GM21723 (cell line): ENCODE results near the gene SIPA1.

Experiments used
- ATAC-seq: cut with Tn5 transposase; IDR thresholded peaks from one replicate; pipeline ENCODE4 v1.9.1; 2021; ENCODE audit warnings: mild to moderate bottlenecking, moderate library complexity; ENCODE audit not compliant: unreplicated experiment

The SIPA1 gene

DNA sequence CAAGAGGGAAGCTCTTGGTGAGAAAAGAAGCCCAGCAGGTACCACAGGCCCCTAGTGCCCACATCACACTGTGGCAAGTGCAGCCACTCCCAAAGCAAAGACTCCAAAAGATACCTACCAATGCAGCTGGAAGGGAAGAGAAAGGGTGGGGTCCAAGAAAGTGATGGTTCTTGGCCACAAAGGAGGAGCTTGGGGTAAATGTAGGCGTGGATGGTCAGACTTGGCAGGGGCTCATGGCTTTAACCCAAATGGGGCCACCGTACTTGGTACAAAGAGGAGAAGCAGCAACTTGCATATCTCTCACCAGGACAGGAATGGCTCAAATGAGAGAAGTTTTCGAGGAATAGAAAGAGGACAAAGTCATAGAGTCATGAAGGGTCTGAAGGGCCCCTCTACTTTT is 28.7 kb upstream of the SIPA1 start:
- ATAC-seq: no peak

DNA sequence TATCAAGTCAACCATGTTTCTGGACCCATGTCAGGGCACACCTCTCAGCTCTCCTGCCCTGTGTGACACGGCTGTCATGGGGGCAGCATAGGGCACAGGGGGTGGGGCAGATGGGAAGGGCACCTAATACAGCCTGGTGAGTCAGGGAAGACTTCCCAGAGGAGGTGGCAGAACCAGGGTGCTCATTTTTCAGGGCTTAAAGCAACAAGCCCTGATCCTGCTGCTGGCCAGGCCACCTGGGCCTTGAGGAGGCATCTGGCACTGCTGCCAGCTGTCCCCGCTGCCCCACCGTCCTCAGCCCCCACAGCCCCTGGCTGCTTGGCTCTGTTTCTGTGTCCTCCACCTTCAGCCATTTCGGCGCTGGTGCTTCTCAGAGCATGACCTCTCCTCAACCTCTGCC is 28.2 kb upstream of the SIPA1 start:
- ATAC-seq: no peak

DNA sequence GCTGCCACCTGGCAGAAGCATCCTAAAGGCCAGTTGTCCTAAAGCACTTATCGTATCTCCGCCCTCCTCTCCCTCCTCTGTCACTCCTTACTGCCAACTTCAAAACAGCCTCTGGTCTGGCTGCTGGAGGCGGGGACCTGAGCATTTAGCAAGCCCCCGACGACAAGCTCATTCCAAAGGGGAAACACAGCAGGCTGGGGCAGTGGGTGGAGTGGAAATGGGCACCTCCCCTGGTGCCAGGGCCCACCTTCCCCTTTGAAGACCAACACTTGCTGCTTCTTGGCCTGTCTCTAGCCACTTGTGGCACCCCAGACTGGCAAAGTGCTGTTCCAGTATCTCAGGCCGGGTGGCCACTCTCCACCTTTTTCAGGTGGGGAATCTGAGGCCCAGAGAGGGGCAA is 27.5 kb upstream of the SIPA1 start:
- no peak for ATAC-seq

DNA sequence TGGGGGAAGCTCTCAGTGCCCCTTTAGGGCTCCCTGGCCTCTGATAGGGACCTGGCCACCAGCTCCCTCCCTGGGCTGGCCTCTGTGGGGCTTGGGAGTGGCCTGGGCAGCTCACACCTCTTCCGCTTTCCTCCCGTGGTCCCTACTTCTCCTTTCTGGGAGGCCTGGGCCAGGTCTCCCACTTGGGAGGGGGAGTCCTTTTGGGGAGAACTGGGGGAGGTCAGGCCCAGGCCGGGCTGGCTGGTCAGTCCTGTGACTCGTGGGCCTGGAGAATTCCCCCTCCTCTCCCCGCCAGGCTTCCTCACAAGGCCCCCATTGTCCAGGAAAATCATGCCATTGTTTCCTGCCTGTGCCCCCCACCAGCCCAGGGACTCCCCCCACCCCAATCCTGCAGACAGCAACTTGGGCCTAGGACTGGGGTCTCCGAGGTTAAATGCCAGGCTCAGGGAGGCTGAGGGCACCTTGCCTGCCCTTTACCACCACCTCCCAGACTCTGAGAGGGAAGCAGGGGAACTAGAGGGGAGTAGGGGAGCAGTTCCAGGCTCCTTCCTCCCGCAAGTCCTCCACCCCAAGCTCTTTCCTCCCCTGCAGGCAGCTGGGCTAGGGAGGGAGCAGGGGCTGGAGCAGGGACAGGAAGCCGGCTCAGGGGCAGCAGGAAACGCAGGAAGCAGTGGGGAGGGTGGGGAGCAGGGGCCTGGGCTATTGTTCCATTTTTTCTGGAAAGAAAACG is 26.7 kb upstream of the SIPA1 start:
- no peak for ATAC-seq

DNA sequence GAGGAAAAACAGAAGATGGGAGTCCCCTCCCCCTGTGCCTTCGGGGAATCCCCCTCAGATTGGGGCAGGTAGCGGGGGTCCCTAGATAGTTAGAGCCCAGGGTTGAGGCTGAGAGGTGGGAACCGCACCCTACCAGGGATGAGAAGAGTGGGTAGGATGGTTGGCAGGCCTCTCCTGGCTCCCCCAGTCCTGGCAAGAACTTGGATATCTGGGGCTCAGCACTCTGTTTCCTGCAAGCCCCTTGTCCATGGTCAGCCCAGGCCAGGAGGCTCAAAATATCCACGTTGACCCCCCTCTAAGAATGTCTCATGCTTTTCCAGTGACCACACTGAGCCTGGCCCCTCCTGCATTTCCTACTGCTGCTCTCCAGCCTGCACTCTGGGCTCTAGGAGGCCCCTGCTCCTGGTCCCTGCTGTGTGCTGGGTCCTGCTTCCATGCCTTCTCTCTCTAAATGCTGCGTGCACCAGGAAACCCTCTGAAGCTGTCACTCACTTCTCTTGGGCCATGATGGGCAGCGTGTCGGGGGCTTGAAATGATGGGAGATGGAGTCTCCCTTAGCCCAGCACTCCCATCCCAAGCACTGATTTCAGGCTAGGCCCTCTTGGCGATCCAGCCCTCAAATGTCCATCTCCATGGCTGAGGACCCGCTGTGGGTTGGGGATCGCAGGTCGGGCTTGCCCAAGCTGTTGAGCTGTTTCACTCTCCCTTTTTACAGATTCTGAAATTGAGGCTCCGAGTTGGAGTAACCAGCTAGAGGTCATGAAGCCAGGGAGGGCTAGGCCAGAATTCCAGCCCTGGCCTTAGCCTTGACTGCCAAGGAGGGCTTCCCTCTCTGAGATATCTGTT is 25.9 kb upstream of the SIPA1 start:
- ATAC-seq: no peak

DNA sequence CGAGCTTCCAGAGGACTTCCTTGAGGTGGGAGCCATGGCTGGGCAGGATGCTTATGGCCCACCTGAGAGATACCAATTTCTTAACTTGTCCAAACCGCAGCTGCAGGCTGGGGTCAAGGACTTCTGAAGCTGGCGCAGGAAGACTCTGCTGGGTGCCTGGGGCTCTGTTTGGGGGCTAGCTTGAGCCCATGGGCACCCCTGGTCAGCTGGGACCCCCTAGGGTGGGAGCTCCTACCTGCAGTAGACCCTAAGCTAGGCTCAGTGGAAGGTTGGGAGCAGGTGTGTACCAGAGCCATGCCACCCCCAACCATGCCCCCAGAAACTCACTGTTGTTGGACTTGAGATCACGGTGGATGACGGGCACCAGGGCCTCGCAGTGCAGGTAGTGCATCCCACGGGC is 25.2 kb upstream of the SIPA1 start:
- ATAC-seq: no peak

DNA sequence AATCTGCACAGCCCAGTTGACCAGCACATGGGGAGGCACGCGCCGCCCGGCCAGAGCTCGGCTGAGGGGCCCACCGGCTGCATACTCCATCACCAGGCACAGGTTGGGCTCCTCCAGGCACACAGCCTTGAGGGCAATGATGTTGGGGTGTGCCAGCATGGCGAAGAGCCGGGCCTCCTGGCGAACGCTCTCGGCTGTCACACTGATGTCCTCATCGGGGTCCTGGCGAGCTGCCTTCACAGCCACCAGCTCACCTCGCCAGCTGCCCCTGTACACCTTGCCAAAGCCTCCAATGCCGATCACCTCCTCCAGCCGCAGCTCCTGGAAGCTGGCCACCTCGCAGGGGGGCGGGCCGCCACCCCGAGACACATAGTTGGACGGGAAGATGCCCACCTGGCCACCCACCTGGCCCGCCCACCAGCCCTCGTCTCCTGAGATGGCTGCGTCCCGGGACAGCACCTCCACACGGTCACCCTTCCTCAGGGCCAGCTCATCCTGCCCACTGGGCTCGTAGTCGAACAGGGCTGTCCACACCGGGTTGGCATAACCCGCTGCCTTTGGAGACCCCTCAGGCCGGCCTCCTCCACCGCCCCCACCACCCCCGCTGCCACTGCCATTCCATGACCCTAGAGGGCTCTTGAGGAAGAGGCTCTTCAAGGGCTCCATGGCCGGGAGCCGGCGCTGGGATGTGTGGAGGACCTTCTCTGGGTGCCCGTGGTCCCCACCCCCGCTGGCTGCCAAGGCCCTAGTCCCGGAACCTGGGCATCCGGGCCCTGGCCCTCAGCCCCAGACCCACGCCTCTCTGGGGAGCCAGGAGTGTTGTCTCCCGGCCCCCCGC is 24.6 kb upstream of the SIPA1 start:
- no peak for ATAC-seq

DNA sequence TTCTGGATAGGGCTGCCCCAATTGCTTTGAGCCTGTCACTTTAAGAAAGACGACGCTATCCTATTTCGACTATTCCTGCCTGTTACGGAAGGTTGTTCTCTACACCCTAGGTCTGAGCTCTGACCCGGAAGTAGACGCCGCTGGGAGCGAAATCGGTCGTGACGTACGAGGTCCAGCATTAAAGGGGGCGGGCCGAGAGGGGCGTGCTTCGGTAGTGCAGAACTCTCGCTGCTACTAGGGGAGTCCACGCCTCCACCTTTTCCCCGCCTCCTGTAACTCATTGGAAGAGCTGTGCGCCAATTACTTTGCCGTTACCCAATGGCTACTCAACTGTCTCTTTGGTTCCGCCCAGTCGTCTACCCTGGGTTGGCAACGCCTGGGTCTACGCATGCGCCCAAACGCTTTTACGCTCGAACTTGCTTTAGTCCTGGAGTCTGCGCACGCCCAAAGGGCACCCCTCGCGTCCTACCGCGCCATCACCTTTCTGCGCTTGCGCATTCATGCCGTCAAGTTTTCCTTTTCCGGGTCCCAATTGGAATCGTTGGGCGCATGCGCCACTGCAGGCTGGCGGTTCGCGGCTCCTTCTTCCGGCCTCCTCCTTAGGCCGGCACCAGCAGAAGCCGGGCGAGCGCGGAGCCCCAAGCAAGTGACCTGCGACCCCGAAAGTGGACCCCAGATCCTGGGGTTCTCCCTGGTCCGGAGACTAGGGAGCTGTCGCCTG is 22.5 kb upstream of the SIPA1 start, which contains the start of gene PCNX3:
Gene PCNX3 (plus strand): TSS at position 548 of the 721 bp plus-strand sequence. CDS start 536 bp downstream, outside the sequence.
- peak; percentile 75 for ATAC-seq

DNA sequence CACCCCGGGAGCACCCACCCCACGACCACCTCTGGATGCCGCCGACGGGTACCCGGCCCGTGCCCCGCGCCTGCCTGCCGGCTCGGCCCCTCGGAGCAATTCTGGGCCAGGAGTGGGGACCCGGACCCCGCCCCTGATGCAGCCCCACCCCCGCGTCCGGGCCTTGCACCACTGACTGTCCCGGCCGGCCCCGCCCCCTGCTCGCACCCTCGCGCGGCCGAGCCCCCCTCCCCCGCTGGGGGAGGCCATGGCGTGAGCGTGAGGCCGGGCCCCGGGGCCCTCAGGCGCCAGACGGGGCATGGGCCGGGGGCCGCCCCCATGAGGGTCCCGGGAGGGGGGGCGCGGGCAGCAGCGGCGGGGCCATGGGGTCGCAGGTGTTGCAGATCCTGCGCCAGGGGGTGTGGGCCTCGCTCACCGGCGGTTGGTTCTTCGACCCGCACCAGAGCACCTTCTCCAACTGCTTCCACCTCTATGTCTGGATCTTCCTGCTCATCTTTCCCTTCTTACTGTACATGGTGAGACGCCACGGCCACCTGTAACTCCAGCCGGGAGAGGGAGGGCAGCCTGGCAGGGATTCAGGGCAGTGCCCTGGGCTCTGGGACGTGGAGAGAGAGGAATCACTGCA is 21.8 kb upstream of the SIPA1 start:
- peak; percentile 1 for ATAC-seq

DNA sequence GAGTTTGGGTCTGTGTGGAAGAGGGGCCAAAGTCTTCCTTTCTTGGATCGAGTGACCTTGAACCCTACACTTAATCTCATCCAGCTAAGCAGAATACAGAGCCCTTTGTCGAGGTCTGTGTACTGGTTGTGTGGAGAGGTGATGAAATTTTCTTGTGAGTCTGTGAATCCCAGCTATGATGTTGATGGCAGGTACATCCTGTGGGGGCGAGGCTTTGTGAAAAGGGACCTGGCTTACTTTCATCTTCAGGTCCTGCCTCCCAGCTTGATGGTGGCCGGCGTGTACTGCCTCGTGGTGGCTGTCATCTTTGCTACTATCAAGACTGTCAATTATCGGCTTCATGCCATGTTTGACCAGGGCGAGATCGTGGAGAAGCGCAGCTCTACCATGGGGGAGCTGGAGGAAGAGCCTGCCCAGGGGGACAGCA is 21.3 kb upstream of the SIPA1 start:
- ATAC-seq: no peak

DNA sequence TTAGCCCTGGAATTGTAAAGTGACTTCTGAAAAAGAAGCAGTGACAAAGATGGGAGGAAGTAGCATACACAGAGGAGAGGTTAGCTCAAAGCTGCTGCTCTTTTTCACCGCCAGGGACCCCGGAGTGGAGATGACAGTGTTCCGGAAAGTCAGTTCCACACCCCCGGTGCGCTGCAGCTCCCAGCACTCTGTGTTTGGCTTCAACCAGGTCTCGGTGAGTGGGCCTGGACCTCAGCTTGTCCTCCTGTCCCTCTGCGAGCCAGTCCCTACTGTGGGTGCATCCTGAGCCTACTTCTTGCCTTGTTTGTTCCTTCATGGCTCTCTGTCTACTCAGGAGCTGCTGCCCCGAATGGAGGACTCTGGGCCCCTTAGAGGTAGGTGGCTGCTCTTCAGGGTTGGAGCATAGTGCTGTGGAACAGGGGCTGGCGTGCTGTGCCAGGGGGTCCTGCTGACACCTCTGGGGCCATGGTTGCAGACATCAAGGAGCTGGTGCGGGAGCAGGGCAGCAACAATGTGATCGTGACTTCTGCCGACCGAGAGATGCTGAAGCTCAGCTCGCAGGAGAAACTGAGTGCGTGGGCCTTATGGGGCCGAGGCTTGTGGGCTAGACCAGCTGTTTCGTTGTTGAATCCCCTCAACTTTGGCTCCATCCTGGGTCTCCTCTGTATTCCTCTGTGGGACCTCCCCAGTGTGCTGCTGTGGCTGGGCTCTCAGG is 20.6 kb upstream of the SIPA1 start:
- no peak for ATAC-seq

DNA sequence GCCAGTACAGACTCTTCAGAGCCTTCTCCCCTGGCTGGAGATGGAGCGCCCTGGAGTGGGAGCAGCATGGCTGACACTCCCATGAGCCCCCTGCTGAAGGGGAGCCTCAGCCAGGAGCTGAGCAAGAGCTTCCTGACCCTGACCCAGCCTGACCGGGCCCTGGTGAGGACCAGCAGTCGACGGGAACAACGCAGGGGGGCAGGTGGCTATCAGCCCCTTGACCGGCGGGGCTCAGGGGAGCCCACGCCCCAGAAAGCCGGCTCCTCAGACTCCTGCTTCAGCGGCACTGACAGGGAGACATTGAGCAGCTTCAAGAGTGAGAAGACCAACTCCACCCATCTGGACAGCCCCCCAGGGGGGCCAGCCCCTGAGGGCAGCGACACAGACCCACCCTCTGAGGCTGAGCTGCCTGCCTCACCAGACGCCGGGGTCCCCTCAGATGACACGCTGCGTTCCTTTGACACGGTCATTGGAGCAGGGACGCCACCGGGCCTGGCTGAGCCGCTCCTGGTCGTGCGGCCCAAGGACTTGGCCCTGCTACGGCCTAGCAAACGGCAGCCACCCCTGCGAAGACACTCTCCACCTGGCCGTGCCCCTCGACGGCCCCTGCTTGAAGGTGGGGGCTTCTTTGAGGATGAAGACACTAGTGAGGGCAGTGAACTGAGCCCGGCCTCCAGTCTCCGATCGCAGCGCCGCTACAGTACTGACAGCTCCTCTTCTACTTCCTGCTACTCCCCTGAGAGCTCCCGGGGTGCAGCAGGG is 19.7 kb upstream of the SIPA1 start:
- no peak for ATAC-seq

DNA sequence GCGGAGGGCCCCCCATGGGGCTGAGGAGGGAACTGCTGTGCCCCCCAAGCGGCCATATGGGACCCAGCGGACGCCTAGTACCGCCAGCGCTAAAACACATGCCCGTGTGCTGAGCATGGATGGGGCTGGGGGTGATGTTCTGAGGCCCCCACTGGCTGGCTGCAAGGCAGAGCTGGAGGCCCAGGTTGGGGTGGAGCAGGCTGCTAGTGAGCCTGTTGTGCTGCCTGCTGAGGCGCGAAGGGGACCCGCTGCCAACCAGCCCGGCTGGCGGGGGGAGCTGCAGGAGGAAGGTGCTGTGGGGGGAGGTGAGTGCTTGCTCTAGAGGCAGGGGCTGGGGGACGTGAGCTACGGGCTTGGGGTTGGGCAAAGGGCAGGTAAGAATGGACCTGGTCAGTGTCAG is 19.1 kb upstream of the SIPA1 start:
- ATAC-seq: no peak

DNA sequence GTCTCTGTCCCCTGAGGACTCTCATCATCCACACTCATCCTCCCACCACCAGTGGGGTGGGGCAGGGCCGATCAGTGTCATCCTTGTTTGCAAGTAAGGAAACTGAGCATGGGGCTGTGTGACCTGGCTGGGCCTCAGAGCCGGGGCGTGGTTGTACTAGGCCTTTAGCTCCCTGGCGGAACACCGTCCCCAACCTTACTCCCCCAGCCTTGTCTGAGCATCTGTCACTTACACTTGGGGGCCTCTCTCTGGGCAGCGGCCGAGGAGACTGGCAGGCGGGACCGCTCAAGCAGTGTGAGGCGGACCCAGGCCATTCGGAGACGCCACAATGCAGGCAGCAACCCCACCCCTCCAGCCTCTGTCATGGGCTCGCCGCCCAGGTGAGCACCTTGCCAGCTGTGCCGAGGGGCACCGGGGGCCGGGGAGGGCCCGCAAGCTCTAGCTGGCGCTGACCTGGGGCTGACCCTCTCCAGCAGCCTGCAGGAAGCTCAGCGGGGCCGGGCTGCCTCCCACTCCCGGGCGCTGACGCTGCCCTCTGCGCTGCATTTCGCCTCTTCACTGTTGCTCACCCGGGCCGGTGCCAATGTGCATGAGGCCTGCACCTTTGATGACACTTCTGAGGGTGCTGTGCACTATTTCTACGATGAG is 18.5 kb upstream of the SIPA1 start:
- ATAC-seq: no peak

DNA sequence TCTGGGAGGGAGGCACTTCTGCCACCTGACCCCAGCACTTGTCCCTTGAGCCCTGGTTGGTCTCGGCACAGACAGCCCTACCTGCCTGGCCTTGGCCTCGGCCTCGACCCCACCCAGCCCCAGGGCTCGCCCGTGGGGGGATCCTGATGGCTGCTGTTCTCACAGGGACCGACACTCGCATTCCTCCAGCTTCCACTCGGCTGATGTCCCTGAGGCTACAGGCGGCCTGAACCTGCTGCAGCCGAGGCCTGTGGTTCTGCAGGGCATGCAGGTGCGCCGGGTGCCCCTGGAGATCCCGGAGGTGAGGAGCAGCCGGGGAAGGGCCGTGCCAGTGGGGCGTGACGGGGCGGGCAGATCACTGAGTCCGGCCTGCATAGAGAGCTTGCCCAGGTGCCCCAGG is 17.2 kb upstream of the SIPA1 start:
- no peak for ATAC-seq

DNA sequence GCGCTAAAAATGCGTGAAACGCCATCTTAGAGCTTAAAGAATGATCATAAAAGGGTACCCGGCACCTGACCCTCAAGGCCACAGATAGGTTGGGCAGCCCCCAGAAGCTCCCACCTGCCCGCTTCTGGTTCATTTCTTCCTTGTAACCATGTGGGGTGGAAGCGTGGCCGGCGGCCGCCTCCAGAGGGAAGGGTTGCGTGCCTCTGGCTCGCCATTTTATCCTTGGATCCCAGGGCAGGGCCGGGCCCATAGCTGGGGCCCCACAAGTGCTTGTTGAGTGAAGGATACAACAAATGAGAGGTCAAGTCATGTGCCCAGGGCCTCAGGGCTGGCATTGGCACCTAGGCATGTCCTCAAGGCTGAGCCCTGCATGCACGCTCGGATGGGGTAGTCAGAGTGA is 16.4 kb upstream of the SIPA1 start:
- ATAC-seq: no peak

DNA sequence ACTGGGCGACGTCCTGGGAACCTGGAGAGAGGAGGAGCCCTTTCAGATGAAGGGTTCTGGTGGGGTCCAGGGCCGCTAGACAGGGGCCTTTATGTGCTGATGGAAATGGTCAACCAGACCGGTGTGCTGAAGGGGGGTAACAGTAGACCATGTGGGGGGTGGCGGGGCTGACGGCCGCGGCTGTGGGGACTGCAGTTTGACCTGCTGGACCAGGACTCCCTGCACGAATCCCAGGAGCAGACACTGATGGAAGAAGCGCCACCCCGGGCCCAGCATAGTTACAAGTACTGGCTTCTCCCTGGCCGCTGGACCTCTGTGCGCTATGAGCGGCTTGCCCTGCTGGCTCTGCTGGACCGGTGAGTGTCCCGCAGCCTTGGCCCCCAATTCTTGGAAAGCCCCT is 15.9 kb upstream of the SIPA1 start:
- no peak for ATAC-seq

DNA sequence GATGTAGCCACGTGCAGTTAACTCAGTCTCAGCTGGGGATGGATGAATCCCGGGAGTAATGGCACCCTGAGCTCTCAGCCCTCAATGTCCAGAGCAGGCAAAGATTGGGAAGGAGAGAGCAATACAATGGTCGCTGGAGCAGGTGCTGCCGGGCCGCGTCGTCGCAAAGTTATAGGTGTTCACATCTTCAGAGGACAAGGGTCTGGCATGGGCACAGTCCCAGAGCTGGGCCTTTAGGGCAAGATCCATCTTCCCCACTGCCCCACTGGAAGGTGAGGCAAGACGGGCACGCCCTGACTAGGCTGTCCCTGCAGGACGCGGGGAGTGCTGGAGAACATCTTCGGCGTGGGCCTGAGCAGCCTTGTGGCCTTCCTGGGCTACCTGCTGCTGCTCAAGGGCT is 14.7 kb upstream of the SIPA1 start:
- ATAC-seq: no peak
